ENCODE measurements around the gene ZNF862.

- no peak for TF ChIP-seq CTCF (IDR thresholded peaks at IDR 0.05)
- no peak for TF ChIP-seq POLR2A (IDR thresholded peaks at IDR 0.05)
Observed at GRCh38 chr7:149817301-149817771, 20.8 kb upstream of the ZNF862 start.

All from Peyer's patch (tissue), 4 donors.